Gastrocnemius medialis (tissue), 4 donors: ENCODE measurements around the gene ADTRP. TPM values are rescaled to one million over a fixed set of nuclear protein-coding genes. Genes with fewer than 3 reads are reported as not detected.

Experiments used
- ATAC-seq, 2 donors: fragments of 150-250 bp; one replicate each; pipeline ENCODE4 v1.9.1; 2016
- DNase-seq, 2 donors: peaks; one replicate each; pipeline ENCODE4 v3.0.0-alpha.2; 2019
- H3K27ac ChIP-seq, 4 donors: fragments of 200-600 bp; sonication (generic); 1 replicate in 1 of 4; 2 replicates in 3 of 4; pipeline ENCODE4 v1.5.1; 2016 to 2018; ENCODE audit warnings: mild to moderate bottlenecking in 2 of 4, moderate library complexity in 1 of 4
- H3K27me3 ChIP-seq, 3 donors: fragments of 200-600 bp; sonication (generic) in 2 of 3; 1 replicate in 1 of 3; 2 replicates in 2 of 3; pipeline versions ENCODE4 v1.5.1 to v1.6.0; 2016 to 2019; ENCODE audit warnings: mild to moderate bottlenecking in 1 of 3, moderate library complexity in 1 of 3
- H3K36me3 ChIP-seq, 2 donors: fragments of 200-600 bp; sonication (generic) in 1 of 2; one replicate each; pipeline ENCODE4 v1.5.1; 2017 to 2018
- H3K4me1 ChIP-seq, 2 donors: fragments of 200-600 bp; sonication (generic) in 1 of 2; one replicate each; pipeline ENCODE4 v1.5.1; 2016 to 2017; ENCODE audit warnings: mild to moderate bottlenecking in 2 of 2
- H3K4me3 ChIP-seq, 4 donors: fragments of 200-600 bp; sonication (generic) in 3 of 4; 1 replicate in 1 of 4; 2 replicates in 3 of 4; pipeline ENCODE4 v1.5.1; 2016 to 2019; ENCODE audit warnings: mild to moderate bottlenecking in 2 of 4
- H3K9me3 ChIP-seq, 3 donors: fragments of 200-600 bp; sonication (generic) in 2 of 3; 1 replicate in 1 of 3; 2 replicates in 2 of 3; pipeline ENCODE4 v1.5.1; 2016 to 2019
- CTCF ChIP-seq, 5 experiments: fragments of 450-650 bp in 3 of 5; fragments of 200-600 bp in 2 of 5; sonication (generic) in 2 of 5; IDR thresholded peaks in 4 of 5; conservative IDR thresholded peaks in 1 of 5; 1 replicate in 4 of 5; 2 replicates in 1 of 5; pipeline ENCODE4 v1.5.1; 2016 to 2019; ENCODE audit warnings: antibody characterized with exemption in 5 of 5, mild to moderate bottlenecking in 3 of 5, moderate library complexity in 3 of 5
- POLR2A ChIP-seq, 2 donors: fragments of 450-650 bp; IDR thresholded peaks; one replicate each; pipeline ENCODE4 v1.6.1; 2017; ENCODE audit warnings: antibody characterized with exemption in 2 of 2, mild to moderate bottlenecking in 2 of 2, moderate library complexity in 2 of 2
- in situ Hi-C, 4 donors: fragments of 200-750 bp; cut with MboI; loops; one replicate each; pipeline versions ENCODE4 v1.15.0 to v1.8.0; 2017; ENCODE audit warnings: low sequenced_read_pairs in 4 of 4
- intact Hi-C: fragments of 100-400 bp; cut with DNase I; formaldehyde crosslinking; loops from one replicate; pipeline ENCODE4 v1.15.1; 2023; ENCODE audit warnings: low total_unique reads
- total RNA-seq, 4 donors: library from RNA; depleted of rRNA; stranded (reverse); fragments of >200 nt; gene quantifications; one replicate each; pipeline versions ENCODE4 v1.1.0 to v1.2.3, GENCODE V29; 2016

The ADTRP gene
- total RNA-seq, 4 donors from 2014 or later, result 0.31 to 0.73 TPM; not detected in 2

GRCh38 chr6:11688425-11688709 is 90.2 kb downstream of the ADTRP start:
- Histone ChIP-seq H3K27me3 (no peaks in the 10 kb centered on the region), H3K27ac (no peak overlapping the region), H3K9me3 (no peaks in the 10 kb centered on the region), H3K4me3 (no peak overlapping the region), H3K36me3 (no peaks in the 10 kb centered on the region), H3K4me1 (no peaks in the 10 kb centered on the region)
- TF ChIP-seq CTCF (IDR thresholded peaks at IDR 0.05 in 4 of 5, conservative IDR thresholded peaks at IDR 0.05 in 1 of 5) (no peak), POLR2A (IDR thresholded peaks at IDR 0.05) (no peak)
- DNase-seq (no peak), ATAC-seq (no peak)
- in situ Hi-C loops (no loop called here), intact Hi-C loops (no loop called here)

- intact Hi-C loops, result no loop called here
- no peak for ATAC-seq
- in situ Hi-C loops, result no loop called here
Observed at GRCh38 chr6:11685481-11686093, 93.0 kb downstream of the ADTRP start.

GRCh38 chr6:11684901-11685480 is 93.6 kb downstream of the ADTRP start:
- Histone ChIP-seq H3K36me3 (no peaks in the 10 kb centered on the region), H3K4me3 (no peak overlapping the region), H3K27ac (no peak overlapping the region), H3K9me3 (no peaks in the 10 kb centered on the region), H3K27me3 (no peaks in the 10 kb centered on the region), H3K4me1 (no peaks in the 10 kb centered on the region)
- in situ Hi-C loops (no loop called here), intact Hi-C loops (no loop called here)
- DNase-seq, result no peak
- no peak for TF ChIP-seq POLR2A (IDR thresholded peaks at IDR 0.05)
- no peak for TF ChIP-seq CTCF (IDR thresholded peaks at IDR 0.05 in 4 of 5, conservative IDR thresholded peaks at IDR 0.05 in 1 of 5)
- no peak for ATAC-seq

More at GRCh38 chr6:11685481-11686093, 93.0 kb downstream of the ADTRP start:
- no peak for DNase-seq
- Histone ChIP-seq H3K27me3 (no peaks in the 10 kb centered on the region), H3K36me3 (no peaks in the 10 kb centered on the region), H3K9me3 (no peaks in the 10 kb centered on the region), H3K4me1 (no peaks in the 10 kb centered on the region), H3K27ac (no peak overlapping the region), H3K4me3 (no peak overlapping the region)
- TF ChIP-seq CTCF (IDR thresholded peaks at IDR 0.05 in 4 of 5, conservative IDR thresholded peaks at IDR 0.05 in 1 of 5) (no peak), POLR2A (IDR thresholded peaks at IDR 0.05) (no peak)

GRCh38 chr6:11683871-11684270 is 94.7 kb downstream of the ADTRP start:
- Histone ChIP-seq H3K27me3 (no peaks in the 10 kb centered on the region), H3K9me3 (no peaks in the 10 kb centered on the region), H3K4me1 (no peaks in the 10 kb centered on the region), H3K4me3 (no peak overlapping the region), H3K27ac (no peak overlapping the region), H3K36me3 (no peaks in the 10 kb centered on the region)
- no peak for DNase-seq
- in situ Hi-C loops, result no loop called here
- intact Hi-C loops, result no loop called here
- no peak for TF ChIP-seq CTCF (IDR thresholded peaks at IDR 0.05 in 4 of 5, conservative IDR thresholded peaks at IDR 0.05 in 1 of 5)
- TF ChIP-seq POLR2A (IDR thresholded peaks at IDR 0.05), result no peak
- no peak for ATAC-seq

GRCh38 chr6:11682561-11682975 is 96.0 kb downstream of the ADTRP start:
- in situ Hi-C loops (no loop called here), intact Hi-C loops (no loop called here)
- Histone ChIP-seq H3K27ac (no peak overlapping the region), H3K9me3 (no peaks in the 10 kb centered on the region), H3K4me3 (no peak overlapping the region), H3K4me1 (no peaks in the 10 kb centered on the region), H3K27me3 (no peaks in the 10 kb centered on the region), H3K36me3 (no peaks in the 10 kb centered on the region)
- DNase-seq (no peak), ATAC-seq (no peak)
- TF ChIP-seq POLR2A (IDR thresholded peaks at IDR 0.05), result no peak
- TF ChIP-seq CTCF (IDR thresholded peaks at IDR 0.05 in 4 of 5, conservative IDR thresholded peaks at IDR 0.05 in 1 of 5), result no peak
